Activated T-cell treated with anti-CD3 and anti-CD28 coated beads for 4 hours (primary cell): ENCODE measurements around the gene PSMD14.

Experiments
- DNase-seq: peaks from one replicate; pipeline ENCODE4 v3.0.0-alpha.2; 2020

The PSMD14 gene

DNA sequence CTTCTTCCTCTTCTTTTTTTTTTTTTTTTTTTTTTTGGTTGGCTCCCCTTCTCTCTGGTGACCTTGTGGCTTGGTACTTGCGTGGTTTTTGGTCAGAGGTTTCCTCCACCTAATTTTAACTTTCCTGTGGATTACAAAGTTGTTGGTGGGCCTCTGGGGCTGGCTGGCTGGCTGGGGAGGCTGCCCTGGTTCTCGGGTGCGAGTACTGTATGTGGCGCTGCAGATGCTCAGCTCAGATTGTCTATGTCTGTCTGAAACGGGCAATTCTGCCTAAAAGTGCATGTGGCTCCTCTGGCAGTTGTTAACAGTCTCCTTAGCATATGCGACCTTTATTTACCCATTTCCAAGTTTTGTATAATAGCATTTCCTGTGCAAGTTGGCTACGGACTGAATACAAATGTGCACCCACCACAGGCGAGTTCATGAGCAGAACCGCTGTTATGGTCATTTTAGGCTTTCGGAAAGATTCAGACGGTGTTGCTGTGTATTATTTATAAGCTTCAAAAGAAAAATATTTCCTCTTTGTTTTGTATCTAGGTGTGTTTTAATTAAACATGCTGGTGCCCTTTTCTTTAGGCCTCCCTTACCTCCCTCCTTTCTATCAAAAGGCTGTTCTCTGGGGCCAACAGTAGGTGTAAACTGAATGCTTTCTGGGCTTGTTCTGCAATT lies 112.3 kb downstream of the PSMD14 start:
- DNase-seq: no peak

- no peak for DNase-seq
Measured at GRCh38 chr2:161421686-161422085, 113.5 kb downstream of the PSMD14 start.

DNA sequence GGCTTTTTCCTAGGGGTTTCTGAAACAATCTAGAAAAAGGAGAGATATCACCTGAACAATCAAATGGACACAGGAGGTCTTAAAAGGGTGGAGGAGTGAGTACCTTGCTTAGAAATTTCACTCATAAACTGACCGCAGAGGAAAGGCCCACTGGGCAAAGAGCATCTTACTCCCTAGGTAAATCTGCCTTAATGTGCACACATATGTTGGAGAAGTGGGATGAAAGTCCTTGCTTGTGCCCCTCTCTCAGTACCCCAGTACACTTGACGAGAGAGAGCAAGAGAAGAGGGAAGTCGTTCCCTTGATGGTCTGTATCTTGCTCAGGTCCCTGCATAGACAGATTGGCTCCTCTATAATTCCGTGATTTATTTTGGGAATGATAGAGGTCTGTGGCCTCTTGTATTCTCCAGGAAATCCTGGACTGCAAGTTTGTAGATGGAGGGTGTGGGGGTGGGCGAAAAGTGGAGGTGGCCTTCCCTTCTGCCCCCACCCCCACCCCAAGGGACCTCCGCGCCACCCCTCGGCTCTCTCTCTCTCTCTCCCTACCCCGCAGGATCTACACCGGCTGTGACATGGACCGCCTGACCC lies 114.7 kb downstream of the PSMD14 start:
- DNase-seq: no peak

DNA sequence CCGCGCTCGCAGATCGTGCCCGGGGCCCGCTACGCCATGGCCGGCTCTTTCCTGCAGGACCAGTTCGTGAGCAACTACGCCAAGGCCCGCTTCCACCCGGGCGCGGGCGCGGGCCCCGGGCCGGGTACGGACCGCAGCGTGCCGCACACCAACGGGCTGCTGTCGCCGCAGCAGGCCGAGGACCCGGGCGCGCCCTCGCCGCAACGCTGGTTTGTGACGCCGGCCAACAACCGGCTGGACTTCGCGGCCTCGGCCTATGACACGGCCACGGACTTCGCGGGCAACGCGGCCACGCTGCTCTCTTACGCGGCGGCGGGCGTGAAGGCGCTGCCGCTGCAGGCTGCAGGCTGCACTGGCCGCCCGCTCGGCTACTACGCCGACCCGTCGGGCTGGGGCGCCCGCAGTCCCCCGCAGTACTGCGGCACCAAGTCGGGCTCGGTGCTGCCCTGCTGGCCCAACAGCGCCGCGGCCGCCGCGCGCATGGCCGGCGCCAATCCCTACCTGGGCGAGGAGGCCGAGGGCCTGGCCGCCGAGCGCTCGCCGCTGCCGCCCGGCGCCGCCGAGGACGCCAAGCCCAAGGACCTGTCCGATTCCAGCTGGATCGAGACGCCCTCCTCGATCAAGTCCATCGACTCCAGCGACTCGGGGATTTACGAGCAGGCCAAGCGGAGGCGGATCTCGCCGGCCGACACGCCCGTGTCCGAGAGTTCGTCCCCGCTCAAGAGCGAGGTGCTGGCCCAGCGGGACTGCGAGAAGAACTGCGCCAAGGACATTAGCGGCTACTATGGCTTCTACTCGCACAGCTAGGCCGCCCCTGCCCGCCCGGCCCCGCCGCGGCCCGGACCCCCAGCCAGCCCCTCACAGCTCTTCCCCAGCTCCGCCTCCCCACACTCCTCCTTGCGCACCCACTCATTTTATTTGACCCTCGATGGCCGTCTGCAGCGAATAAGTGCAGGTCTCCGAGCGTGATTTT lies 115.5 kb downstream of the PSMD14 start:
- DNase-seq: no peak

DNA sequence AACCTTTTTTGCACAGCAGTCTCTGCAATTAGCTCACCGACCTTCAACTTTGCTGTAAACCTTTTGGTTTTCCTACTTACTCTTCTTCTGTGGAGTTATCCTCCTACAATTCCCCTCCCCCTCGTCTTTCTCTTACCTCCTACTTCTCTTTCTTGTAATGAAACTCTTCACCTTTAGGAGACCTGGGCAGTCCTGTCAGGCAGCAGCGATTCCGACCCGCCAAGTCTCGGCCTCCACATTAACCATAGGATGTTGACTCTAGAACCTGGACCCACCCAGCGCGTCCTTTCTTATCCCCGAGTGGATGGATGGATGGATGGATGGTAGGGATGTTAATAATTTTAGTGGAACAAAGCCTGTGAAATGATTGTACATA lies 116.2 kb downstream of the PSMD14 start:
- no peak for DNase-seq

DNA sequence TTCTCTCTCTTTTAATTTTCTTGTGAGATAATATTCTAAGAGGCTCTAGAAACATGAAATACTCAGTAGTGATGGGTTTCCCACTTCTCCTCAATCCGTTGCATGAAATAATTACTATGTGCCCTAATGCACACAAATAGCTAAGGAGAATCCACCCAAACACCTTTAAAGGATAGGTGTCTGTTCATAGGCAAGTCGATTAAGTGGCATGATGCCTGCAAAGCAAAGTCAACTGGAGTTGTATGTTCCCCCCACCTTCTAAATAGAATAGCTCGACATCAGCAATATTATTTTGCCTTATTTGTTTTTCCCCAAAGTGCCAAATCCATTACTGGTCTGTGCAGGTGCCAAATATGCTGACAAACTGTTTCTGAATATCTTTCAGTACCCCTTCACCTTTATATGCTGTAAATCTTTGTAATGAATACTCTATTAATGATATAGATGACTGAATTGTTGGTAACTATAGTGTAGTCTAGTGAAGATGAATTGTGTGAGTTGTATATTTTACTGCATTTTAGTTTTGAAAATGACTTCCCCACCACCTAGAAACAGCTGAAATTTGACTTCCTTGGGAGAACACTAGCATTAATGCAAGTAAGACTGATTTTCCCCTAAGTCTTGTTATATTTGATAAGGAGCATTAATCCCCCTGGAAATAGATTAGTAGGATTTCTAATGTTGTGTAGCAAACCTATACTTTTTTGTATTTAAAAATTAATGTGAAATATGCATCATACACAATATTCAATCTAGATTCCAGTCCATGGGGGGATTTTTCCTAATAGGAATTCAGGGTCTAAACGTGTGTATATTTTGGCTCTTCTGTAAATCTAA lies 116.9 kb downstream of the PSMD14 start:
- no peak for DNase-seq

- no peak for DNase-seq
Measured at GRCh38 chr2:161425728-161426454, 117.7 kb downstream of the PSMD14 start.

DNA sequence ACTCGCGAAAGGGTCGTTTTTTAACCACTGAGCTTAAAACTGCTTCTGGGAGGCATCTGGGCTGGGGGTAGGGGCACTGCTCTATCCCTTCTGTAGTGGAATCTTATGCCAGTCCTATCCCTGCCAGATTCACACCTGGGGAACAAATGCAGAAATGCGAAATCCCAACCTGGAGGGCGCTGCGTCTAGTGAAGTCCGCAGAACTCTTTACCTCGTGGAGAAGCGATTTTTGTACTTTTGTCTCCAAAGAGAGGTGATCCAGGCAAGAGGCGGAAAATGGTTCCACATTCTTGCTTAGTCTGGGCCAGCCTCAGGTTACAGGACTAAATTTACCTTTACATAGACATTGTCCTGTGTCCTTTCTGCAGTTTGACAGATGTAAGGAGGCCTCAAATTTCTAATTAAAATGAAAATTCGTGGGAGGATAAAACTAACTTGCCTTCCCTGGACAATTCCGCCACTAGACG lies 118.3 kb downstream of the PSMD14 start:
- DNase-seq: no peak

- no peak for DNase-seq
Measured at GRCh38 chr2:161426922-161427663, 118.9 kb downstream of the PSMD14 start.

DNA sequence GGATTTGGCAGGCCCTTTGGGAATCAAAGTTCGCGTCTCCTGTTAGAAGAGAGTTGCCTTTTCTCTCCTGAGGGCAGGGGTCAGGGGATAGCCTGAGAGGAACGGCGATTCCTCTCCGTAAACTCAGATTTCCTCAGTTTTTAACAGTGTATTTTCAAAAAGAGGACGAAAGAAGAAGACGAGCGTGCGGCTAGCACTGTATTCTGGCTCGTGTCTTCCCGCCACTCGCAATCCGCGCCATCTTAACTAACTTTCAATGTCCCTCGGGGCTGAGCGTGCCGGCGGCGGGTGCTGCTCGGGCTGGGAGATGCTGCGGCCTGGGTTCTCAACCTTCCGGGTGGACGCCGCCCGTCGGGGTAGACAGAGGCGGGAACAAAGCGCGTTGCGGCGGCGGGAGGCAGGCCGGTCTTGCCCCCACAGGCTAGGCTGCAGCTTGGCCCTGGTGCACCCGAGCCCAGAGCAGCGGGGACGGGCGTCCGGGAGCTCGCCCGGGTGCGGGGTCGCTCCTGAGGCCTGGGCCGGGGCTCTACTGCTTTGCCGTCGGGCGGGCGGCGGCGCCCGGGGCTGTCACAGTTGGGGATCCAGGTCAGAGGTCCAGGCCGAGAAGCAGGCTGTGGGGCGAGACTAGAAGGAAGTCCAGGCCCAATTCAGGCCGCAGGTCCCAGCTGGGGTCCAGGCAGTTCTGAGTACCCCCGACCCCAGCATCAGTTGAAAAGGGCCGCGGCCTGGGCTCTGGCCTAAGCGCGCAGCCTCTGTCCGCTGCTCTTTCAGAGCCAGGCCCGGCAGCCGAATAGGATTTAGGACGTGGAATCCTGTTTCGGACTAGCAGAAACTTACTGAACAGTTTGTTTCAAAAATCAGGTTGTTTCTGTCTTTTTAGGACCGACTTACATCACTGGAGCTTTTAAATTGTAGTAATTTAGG lies 119.7 kb downstream of the PSMD14 start:
- no peak for DNase-seq

GRCh38 chr2:161430386-161430785 lies 122.2 kb downstream of the PSMD14 start:
- DNase-seq: no peak

DNA sequence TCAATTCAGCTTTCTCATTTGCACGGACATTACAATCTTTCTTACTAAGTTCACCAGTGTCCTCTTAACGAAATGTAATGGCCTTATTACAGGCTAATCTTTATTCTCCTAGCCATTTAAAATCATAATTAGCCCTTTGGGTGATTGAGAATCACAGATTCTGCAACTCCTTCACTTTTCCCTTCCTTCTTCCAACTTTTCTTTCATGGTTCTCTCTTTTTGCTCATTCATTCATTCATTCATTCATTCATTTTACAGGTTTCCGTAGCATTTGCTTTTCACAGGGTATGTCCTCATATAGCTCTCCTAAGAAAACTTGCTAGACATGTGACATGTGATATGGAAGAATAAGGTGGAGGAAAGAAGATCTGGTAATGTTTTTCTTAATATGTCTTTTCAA lies 123.9 kb downstream of the PSMD14 start:
- no peak for DNase-seq

- DNase-seq: no peak
Measured at GRCh38 chr2:161434118-161434517, 125.9 kb downstream of the PSMD14 start.

DNA sequence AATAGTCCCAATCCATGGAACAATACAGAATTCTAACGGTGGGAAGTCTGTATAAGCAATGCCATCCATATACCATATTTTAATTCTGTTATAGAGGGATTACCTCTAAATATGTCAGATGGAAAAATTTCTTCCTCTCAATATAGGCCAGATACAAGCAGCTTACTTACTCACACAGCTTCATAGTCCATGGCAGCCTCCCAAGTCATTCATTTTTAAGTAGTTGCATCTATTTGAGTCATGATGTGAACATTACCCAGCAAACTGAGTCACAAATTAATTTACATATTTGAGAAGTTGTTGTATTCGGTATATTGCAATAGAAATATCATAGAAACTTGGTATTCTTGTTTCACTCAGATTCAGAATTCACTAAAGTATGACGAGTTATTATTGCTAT lies 128.2 kb downstream of the PSMD14 start:
- no peak for DNase-seq

DNA sequence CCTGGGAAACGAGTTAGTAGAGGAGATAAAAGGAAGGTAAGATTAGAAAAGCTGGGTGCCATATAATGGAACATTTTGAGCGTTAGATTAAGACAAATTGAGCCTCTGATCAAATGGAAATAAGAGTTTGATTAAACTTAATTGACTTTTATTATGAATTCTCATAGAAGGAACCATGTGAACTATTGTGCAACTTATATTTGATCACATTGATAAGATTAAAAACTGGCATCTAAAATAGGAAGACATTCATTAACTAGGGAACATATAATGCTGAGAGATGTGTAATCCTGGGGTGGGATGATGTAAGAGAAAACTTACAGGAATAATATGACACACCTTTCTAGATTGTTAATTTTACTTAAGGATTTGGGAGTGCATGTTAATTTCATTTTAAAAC lies 130.4 kb downstream of the PSMD14 start:
- DNase-seq: no peak

- DNase-seq: no peak
Measured at GRCh38 chr2:161445097-161445496, 136.9 kb downstream of the PSMD14 start.

DNA sequence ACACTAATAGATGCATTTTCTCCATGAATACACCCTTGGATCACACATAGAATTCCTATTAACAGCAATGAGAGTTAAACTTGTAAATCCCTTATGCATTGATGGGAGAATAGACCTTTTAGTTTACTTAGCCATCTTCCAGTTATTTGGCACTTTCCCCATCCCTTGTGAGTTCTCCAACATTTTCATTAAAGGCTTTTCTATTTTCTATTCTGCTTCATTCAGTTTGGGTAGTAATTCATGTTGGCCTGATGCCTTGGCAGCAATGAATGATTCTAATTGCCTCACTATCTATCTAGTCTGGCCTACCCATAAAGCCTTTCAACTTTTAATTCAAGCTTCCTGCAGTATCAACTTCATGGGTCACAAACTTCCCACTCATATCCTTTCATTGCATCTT lies 140.2 kb downstream of the PSMD14 start:
- no peak for DNase-seq
